ENCODE data around the gene GJB1. TPM values are rescaled to one million over a fixed set of nuclear protein-coding genes. Genes with fewer than 3 reads are reported as not detected.

GJB1 gene
- total RNA-seq, 2 experiments from 2014 or later, result not detected

- TF ChIP-seq CTCF (conservative IDR thresholded peaks at IDR 0.05; ENCODE audit: low read length), result no peak
- ChIA-PET CTCF (ENCODE audit: unreplicated experiment) (interaction anchor here (0.6 kb wide), 1 partner anchor 175 kb away, joined by 3 read pairs; no protein-coding TSS in a partner anchor), POLR2A (no interaction called here)
- Histone ChIP-seq H3K9me3 (ENCODE audit: low read length) (no peaks in the 10 kb centered on the region), H3K9me2 (ENCODE audit: insufficient read depth, low read length) (no peaks in the 10 kb centered on the region), H3K36me3 (ENCODE audit: insufficient read depth, low read length) (no peaks in the 10 kb centered on the region), H3K4me3 (ENCODE audit: low read depth, low read length, poor library complexity, severe bottlenecking) (no peak overlapping the region), H4K20me1 (ENCODE audit: insufficient read depth, low read length) (no peaks in the 10 kb centered on the region), H3K79me2 (ENCODE audit: insufficient read depth, low read depth, low read length) (no peaks in the 10 kb centered on the region), H2AFZ (ENCODE audit: low read length) (no peak overlapping the region), H3K4me2 (ENCODE audit: low read length) (no peak overlapping the region), H3K4me1 (ENCODE audit: insufficient read depth, low read length, poor library complexity, severe bottlenecking) (peaks cover 9% of the 10 kb centered on the region), H3K27ac (ENCODE audit: low read depth, low read length, poor library complexity, severe bottlenecking) (no peak overlapping the region)
- DNase-seq (ENCODE audit: low spot score), result no peak
- no TSS peak for BruUV-seq (replicated peaks)
- intact Hi-C loops (cut with micrococcal nuclease; ENCODE audit: unreplicated experiment), result no loop called here
Observed at GRCh38 chrX:71215338-71215912, 7.6 kb upstream of the GJB1 start.

- TF ChIP-seq EZH2phosphoT487 (IDR thresholded peaks at IDR 0.05; ENCODE audit: borderline replicate concordance, low read depth, low read length), result no peak
- TF ChIP-seq CTCF (conservative IDR thresholded peaks at IDR 0.05; ENCODE audit: low read length), result no peak
- ChIA-PET CTCF (ENCODE audit: unreplicated experiment) (no interaction called here), POLR2A (no interaction called here)
- Histone ChIP-seq H3K9me3 (ENCODE audit: low read length) (no peaks in the 10 kb centered on the region), H4K20me1 (ENCODE audit: insufficient read depth, low read length) (no peaks in the 10 kb centered on the region), H3K36me3 (ENCODE audit: insufficient read depth, low read length) (no peaks in the 10 kb centered on the region), H3K4me2 (ENCODE audit: low read length) (0 out of 2 replicates have a peak overlapping the region, but pooled peaks have one; percentile 0), H3K4me3 (ENCODE audit: low read depth, low read length, poor library complexity, severe bottlenecking) (no peak overlapping the region), H2AFZ (ENCODE audit: low read length) (peak overlapping the region; percentile 37; the same call in 1 of the 2 replicates), H3K79me2 (ENCODE audit: insufficient read depth, low read depth, low read length) (no peaks in the 10 kb centered on the region), H3K9me2 (ENCODE audit: insufficient read depth, low read length) (no peaks in the 10 kb centered on the region), H3K4me1 (ENCODE audit: insufficient read depth, low read length, poor library complexity, severe bottlenecking) (peaks cover 9% of the 10 kb centered on the region), H3K27ac (ENCODE audit: low read depth, low read length, poor library complexity, severe bottlenecking) (no peak overlapping the region)
- intact Hi-C loops (cut with micrococcal nuclease; ENCODE audit: unreplicated experiment), result no loop called here
- BruUV-seq (replicated peaks), result no TSS peak
- peak; percentile 20 for DNase-seq (ENCODE audit: low spot score)
Observed at GRCh38 chrX:71216485-71216884, 6.5 kb upstream of the GJB1 start.

GRCh38 chrX:71217298-71217697, 5.7 kb upstream of the GJB1 start:
- no peaks in the 10 kb centered on the region for H4K20me1 ChIP-seq (ENCODE audit: insufficient read depth, low read length)
- H3K27ac ChIP-seq (ENCODE audit: low read depth, low read length, poor library complexity, severe bottlenecking), result no peak overlapping the region
- intact Hi-C loops (cut with micrococcal nuclease; ENCODE audit: unreplicated experiment), result no loop called here
- TF ChIP-seq CTCF (conservative IDR thresholded peaks at IDR 0.05; ENCODE audit: low read length) (no peak), EZH2phosphoT487 (IDR thresholded peaks at IDR 0.05; ENCODE audit: borderline replicate concordance, low read depth, low read length) (no peak)
- no peaks in the 10 kb centered on the region for H3K79me2 ChIP-seq (ENCODE audit: insufficient read depth, low read depth, low read length)
- no TSS peak for BruUV-seq (replicated peaks)
- no peaks in the 10 kb centered on the region for H3K9me2 ChIP-seq (ENCODE audit: insufficient read depth, low read length)
- no peak overlapping the region for H3K4me3 ChIP-seq (ENCODE audit: low read depth, low read length, poor library complexity, severe bottlenecking)
- no peak for DNase-seq (ENCODE audit: low spot score)
- ChIA-PET CTCF (ENCODE audit: unreplicated experiment) (no interaction called here), POLR2A (no interaction called here)
- H3K9me3 ChIP-seq (ENCODE audit: low read length), result no peaks in the 10 kb centered on the region
- no peak overlapping the region; the same call in 1 of the 2 replicates for H2AFZ ChIP-seq (ENCODE audit: low read length)
- H3K4me1 ChIP-seq (ENCODE audit: insufficient read depth, low read length, poor library complexity, severe bottlenecking), result peaks cover 9% of the 10 kb centered on the region
- no peak overlapping the region for H3K4me2 ChIP-seq (ENCODE audit: low read length)
- H3K36me3 ChIP-seq (ENCODE audit: insufficient read depth, low read length), result no peaks in the 10 kb centered on the region
